DMS 273 (cell line): ENCODE data around the gene S100A5.
A peak's percentile ranks its signal among the peaks of the same experiment; 100 is the strongest.
"Not testable (repeated sequence)": the region's sequence is repeated elsewhere in the genome, so short reads cannot be mapped to it uniquely, and the experiment has no call there.

ENCODE experiments used
- DNase-seq: peaks from one replicate; lab custom pipeline; 2025; ENCODE audit not compliant: unreplicated experiment; lab: John Stamatoyannopoulos, UW

Gene S100A5

DNA sequence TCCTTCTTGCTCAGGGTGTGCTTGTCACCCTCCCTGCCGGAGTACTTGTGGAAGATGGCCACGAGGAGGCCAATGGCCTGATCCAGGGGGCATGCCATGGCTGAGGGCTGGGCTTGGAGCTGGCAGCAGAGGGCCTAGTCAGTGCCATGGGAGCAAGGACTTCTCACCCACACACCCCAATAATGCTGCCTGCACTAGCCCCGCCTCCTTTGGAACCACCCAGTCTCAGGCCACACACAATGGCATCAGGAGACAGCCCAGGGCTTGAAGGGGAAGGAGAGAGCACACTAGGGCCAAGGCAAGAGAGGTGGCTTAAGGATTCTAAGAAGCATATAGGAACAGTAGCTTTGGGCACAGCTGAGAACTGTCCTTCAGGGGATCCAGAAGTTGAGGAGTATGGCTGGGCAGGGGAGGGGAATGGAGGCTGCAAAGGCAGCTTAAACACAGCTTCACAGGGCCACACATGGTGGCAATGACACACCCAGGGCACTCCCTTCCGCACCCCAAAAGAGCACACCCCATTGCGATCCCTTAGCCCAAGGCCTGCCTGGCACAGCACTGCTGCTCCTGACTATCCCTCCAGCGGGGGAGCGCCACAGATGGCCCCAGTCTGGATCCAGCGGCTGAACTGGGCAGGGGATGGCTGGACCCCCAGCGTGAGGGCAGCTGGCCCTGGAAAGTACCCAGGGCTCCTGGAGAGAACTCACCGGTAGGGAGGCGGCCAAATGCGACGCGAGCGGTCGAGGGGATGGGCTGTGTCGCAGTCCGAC, 5.3 kb downstream of the S100A5 start, which contains the start of gene S100A6:
TSS of gene S100A6 (minus strand) at position 750 of the 770 bp plus-strand sequence. CDS start at position 98, 652 bp downstream.
- no peak for DNase-seq

DNA sequence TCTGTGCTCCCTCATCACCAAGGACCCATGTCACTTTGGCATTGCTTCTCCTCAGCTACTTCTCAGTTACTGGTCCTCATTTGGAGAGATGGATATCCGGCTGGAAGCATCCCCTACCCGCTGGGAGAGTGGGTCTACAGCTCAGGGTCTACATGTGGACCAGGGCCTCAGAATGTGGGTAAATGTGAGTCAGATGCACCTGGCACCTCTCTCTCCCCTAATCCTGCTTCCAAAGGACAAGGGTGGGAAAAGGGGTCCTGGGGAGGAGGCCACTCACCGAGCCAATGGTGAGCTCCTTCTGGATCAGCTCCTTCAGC, 5.9 kb downstream of the S100A5 start:
- no peak for DNase-seq

- DNase-seq, result no peak
Measured at GRCh38 chr1:153534226-153534924, 6.4 kb downstream of the S100A5 start.

GRCh38 chr1:153533689-153534201, 7.0 kb downstream of the S100A5 start:
- peak; percentile 69 for DNase-seq

- DNase-seq, result peak; percentile 96
Measured at GRCh38 chr1:153532769-153533599, 7.8 kb downstream of the S100A5 start.

DNA sequence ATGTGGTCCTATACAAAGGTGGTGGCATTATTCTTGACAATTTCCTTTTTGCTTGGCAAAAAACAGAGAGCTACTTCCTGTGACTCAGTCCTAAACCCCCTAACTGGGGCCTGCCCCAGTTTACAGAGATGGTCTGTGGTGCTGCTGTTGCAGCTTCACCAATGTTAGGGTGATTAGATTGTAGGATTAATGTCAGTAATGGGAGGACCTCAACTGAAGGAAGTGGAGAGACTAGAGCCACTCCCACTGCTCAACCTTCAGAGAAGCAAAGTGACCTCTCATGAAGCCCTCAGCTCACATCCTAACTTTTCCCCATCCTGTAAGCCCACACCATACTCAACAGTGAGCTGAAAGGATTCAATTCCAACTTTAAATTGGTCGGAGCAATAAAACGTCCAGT, 8.6 kb downstream of the S100A5 start:
- no peak for DNase-seq

GRCh38 chr1:153531638-153532037, 9.1 kb downstream of the S100A5 start:
- no peak for DNase-seq

DNA sequence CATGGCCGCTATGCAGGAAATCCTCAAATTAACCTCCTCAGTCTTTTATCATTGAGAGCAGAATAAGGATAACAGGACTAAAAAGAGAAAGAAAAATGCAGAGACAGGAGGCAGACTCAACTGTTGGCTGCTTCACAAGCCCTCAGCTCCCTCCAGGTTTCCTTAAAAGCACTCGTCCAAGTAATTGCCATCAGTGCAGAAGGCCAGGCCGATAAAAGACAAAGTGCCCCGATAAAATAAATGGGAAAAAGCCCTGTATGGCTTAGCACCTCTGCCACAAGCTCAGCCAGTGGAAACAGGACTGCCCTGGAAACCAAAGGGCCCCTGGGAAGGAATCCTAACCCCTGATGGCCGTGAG, 13.1 kb downstream of the S100A5 start:
- DNase-seq, result no peak

DNA sequence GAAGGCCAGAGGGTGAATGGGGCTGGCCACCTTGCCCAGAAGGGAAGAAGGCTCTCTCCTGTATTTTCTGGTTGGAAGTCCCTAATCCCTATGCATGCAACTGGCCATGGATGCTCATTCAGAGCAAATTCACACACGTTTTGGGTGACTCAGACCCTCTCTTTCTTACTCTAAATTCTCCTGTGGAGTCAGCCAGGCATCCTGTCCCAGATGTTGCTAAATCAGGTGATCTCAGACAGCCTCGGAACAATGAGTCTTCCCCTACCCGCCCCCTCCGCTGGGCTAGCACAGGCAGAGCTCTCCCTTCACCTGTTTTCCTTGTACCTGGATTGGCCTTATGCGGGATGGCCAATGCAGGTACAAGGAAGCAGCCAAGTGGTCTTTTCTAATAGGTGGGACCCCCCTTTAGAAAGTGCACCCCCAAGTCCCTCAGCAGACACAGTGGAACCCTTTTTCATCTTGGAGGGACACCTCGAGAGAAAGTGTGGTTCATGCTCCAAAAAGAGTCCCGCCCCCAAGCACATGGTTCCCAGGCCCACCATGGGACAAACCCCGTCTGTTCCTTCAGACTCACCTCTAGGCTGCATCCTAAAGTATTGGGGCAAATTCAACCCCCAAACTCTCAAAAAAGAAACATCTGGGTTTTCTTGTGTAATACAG, 13.6 kb downstream of the S100A5 start:
- DNase-seq, result no peak

DNA sequence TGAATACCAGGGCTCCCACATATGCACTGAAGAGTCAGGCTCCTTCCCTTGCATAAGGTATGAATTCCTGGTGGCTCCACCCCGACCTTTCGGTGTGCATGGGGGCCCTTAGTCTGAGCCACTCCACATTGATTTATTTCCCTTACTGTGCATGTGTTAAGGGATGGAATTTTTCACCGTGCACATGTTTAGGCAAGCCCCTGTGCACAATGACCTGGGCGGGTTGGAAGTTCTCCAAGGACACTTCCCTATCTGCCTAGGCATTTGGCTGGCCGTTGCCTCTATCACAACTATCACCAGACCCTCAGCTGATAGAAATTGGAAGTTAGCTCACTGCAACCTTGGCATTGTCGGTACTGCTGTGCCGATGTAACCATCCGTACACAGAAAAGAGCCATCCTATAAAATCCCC, 14.6 kb downstream of the S100A5 start:
- DNase-seq, result peak; percentile 87

DNA sequence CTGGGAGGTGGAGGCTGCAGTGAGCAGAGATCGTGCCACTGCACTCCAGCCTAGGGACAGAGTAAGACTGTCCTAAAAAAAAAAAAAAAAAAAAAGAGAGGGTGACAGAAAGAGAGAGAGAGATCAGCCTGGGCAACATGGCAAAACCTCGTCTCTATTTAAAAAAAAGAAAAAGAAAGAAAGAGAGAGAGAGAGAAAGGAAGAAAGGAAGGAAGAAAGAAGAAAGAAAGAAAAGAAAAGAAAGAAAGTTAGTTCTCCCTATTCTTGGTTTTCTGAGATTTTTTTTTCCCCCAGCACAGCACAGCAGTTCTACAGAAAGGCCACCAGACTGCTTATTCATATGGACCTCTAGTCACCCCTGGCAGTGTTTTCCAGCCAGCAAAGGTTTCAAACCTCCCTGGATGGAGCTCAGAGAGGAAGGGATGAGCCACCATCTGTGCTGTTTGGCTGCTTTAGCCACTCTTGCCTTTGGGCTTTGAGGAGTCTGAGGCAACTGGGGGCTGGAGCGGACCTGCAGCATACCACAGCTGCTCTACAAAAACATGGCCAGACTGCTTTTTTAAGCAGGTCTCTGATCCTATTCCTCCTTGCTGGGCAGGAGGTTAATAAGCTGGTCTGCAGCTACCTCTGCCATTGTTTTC, 15.5 kb downstream of the S100A5 start:
- peak; percentile 98 for DNase-seq

- not testable (repeated sequence) for DNase-seq
Measured at GRCh38 chr1:153522353-153523048, 18.2 kb downstream of the S100A5 start.

GRCh38 chr1:153521808-153522207, 18.9 kb downstream of the S100A5 start:
- DNase-seq, result not testable (repeated sequence)

DNA sequence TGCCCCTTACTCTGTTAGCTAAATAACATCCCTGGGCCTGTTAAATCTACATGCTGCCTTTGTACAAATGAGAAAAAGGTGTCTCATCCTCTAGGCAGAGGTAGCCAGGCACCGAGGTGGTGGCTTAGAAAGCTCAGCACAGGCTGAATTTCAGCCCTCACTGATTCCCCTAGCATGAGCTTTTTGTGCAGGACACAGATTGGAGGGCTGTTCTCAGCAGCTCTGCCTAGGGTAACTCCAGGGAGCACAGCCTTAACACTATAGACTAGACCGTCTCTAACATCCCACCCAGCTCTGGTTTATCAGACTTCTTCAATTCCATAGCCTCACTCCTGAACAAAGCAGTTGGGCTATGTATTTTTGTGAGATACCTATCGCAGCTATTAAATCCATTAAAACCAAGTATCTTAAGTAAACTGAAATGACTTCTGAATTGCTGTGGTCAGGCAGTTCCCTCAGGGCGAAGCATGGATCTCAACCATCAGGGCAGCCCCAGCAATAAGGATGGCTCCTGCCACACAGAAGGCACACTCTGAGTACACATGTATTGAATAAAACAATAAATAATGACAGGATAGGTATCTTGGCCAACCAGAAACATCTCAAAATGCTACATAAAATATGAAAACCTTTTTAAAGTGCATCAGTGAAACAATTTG, 19.8 kb downstream of the S100A5 start:
- DNase-seq, result no peak

DNA sequence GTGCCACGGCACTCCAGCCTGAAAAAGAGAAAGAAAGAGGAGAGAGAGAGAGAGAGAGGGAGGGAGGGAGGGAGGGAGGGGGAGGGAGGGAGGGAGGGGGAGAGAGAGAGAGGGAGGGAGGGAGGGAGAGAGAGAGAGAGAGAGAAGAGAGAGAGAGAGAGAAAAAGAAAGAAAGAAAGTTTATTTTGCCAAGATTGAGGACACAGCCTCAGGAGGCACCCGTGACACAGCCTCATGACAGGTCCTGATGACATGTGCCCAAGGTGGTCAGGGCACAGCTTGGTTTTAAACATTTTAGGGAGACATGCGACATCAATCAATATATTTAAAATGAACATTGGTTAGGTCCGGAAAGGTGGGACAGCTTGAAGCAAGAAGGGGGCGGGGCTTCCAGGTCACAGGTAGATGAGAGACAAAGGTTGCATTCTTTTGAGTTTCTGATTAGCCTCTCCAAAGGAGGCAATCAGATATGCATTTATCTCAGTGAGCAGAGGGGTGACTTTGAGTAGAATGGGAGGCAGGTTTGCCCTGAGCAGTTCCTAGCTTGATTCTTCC, 20.5 kb downstream of the S100A5 start:
- DNase-seq, result not testable (repeated sequence)

GRCh38 chr1:153519242-153519641, 21.5 kb downstream of the S100A5 start:
- DNase-seq, result no peak

- no peak for DNase-seq
Measured at GRCh38 chr1:153515504-153516394, 25.0 kb downstream of the S100A5 start.

GRCh38 chr1:153513666-153514065, 27.1 kb downstream of the S100A5 start:
- DNase-seq, result no peak
